Memory B cell (primary cell): ENCODE measurements around the gene SIK1.

Experiments
- ATAC-seq: fragments of 150-1000 bp; cut with Tn5 transposase; 2 replicates; pipeline ENCODE4 v1.10.0; 2021; ENCODE audit warnings: low read depth, mild to moderate bottlenecking, moderate library complexity
- DNase-seq, 2 donors: peaks; one replicate each; pipeline ENCODE4 v3.0.0; 2022; ENCODE audit warnings: low spot score in 2 of 2
- H3K27ac Mint-ChIP-seq: one replicate; pipeline ENCODE4 v1.8.0; 2022; ENCODE audit warnings: mild to moderate bottlenecking, moderate library complexity, mixed read lengths
- H3K27me3 Mint-ChIP-seq: one replicate; pipeline ENCODE4 v1.8.0; 2022; ENCODE audit warnings: mixed read lengths
- H3K36me3 Mint-ChIP-seq: one replicate; pipeline ENCODE4 v1.8.0; 2022; ENCODE audit warnings: mild to moderate bottlenecking, mixed read lengths
- H3K4me1 Mint-ChIP-seq: one replicate; pipeline ENCODE4 v1.8.0; 2022; ENCODE audit warnings: mixed read lengths
- H3K4me3 Mint-ChIP-seq: one replicate; pipeline ENCODE4 v1.8.0; 2022; ENCODE audit warnings: mild to moderate bottlenecking, moderate library complexity, mixed read lengths
- H3K9me3 Mint-ChIP-seq: one replicate; pipeline ENCODE4 v1.8.0; 2022; ENCODE audit warnings: mixed read lengths

SIK1 gene

GRCh38 chr21:43370888-43371570, 55.9 kb downstream of the SIK1 start:
- no peaks in the 10 kb centered on the region for H3K36me3 Mint-ChIP-seq
- ATAC-seq (no peak), DNase-seq (no peak)
- no peaks in the 10 kb centered on the region for H3K27me3 Mint-ChIP-seq
- no peak overlapping the region for H3K4me3 Mint-ChIP-seq
- no peaks in the 10 kb centered on the region for H3K9me3 Mint-ChIP-seq
- H3K27ac Mint-ChIP-seq, result peak overlapping the region; percentile 69
- peaks cover 34% of the 10 kb centered on the region for H3K4me1 Mint-ChIP-seq

- peak overlapping the region; percentile 69 for H3K27ac Mint-ChIP-seq
- no peaks in the 10 kb centered on the region for H3K9me3 Mint-ChIP-seq
- H3K27me3 Mint-ChIP-seq, result no peaks in the 10 kb centered on the region
- ATAC-seq, result peak; percentile 82
- H3K36me3 Mint-ChIP-seq, result no peaks in the 10 kb centered on the region
- H3K4me3 Mint-ChIP-seq, result peak overlapping the region; percentile 44
- peak in 1 of 2 donors; percentile 59 for DNase-seq
- H3K4me1 Mint-ChIP-seq, result peaks cover 34% of the 10 kb centered on the region
These were observed 56.8 kb downstream of the SIK1 start for GRCh38 chr21:43370091-43370658.

- Mint-ChIP-seq H3K36me3 (no peaks in the 10 kb centered on the region), H3K4me1 (peaks cover 34% of the 10 kb centered on the region), H3K9me3 (no peaks in the 10 kb centered on the region), H3K27me3 (no peaks in the 10 kb centered on the region), H3K27ac (peak overlapping the region; percentile 90), H3K4me3 (peak overlapping the region; percentile 44)
- ATAC-seq, result no peak
- DNase-seq, result no peak
These were observed 57.3 kb downstream of the SIK1 start for GRCh38 chr21:43369596-43370090.

DNA sequence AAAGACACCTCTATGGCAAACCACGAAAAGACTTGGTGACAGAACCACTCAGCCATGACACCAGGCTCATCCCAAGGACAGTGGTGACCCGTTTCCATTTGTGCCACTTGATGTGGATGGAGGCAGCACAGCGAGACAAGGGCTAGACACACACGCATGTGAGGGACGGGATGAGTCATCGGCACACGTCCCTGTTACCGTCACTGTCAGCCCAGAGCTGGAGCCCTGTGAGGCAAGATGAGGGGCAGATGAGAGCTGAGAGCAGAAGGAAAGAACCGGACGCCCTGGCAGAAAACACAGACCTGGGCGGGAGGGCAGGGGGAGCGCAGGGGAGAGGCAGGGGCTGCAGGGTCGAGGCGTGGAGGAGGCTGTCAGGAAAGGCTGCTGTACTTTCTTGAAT, 57.8 kb downstream of the SIK1 start:
- peaks cover 34% of the 10 kb centered on the region for H3K4me1 Mint-ChIP-seq
- peak overlapping the region; percentile 55 for H3K4me3 Mint-ChIP-seq
- no peaks in the 10 kb centered on the region for H3K9me3 Mint-ChIP-seq
- DNase-seq (no peak), ATAC-seq (peak; percentile 72)
- no peaks in the 10 kb centered on the region for H3K36me3 Mint-ChIP-seq
- peak overlapping the region; percentile 90 for H3K27ac Mint-ChIP-seq
- H3K27me3 Mint-ChIP-seq, result no peaks in the 10 kb centered on the region

DNA sequence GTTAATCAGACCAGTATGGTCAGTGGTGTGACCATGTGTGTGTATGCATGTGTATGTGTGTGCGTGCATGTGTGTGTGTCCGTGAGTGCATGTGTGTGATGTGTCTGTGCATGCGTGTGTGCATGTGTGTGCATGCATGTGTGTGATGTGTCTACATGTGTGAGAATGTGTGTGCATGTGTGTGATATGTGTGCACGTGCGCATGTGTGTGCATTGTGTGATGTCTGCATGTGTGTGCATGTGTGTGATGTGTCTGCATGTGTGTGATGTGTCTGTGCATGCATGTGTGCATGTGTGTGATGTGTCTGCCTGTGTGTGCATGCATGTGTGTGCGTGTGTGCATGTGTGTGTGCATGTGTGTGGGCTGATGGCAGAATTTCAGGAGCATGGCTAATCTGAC, 58.2 kb downstream of the SIK1 start:
- no peaks in the 10 kb centered on the region for H3K36me3 Mint-ChIP-seq
- ATAC-seq (no peak), DNase-seq (no peak)
- H3K27ac Mint-ChIP-seq, result peak overlapping the region; percentile 90
- H3K4me3 Mint-ChIP-seq, result no peak overlapping the region
- H3K9me3 Mint-ChIP-seq, result no peaks in the 10 kb centered on the region
- H3K4me1 Mint-ChIP-seq, result peaks cover 34% of the 10 kb centered on the region
- no peaks in the 10 kb centered on the region for H3K27me3 Mint-ChIP-seq

- no peaks in the 10 kb centered on the region for H3K9me3 Mint-ChIP-seq
- H3K27ac Mint-ChIP-seq, result peak overlapping the region; percentile 68
- H3K36me3 Mint-ChIP-seq, result no peaks in the 10 kb centered on the region
- no peak for DNase-seq
- H3K4me1 Mint-ChIP-seq, result peaks cover 38% of the 10 kb centered on the region
- H3K4me3 Mint-ChIP-seq, result peak overlapping the region; percentile 18
- no peak for ATAC-seq
- H3K27me3 Mint-ChIP-seq, result no peaks in the 10 kb centered on the region
These were observed 59.1 kb downstream of the SIK1 start for GRCh38 chr21:43367859-43368258.

DNA sequence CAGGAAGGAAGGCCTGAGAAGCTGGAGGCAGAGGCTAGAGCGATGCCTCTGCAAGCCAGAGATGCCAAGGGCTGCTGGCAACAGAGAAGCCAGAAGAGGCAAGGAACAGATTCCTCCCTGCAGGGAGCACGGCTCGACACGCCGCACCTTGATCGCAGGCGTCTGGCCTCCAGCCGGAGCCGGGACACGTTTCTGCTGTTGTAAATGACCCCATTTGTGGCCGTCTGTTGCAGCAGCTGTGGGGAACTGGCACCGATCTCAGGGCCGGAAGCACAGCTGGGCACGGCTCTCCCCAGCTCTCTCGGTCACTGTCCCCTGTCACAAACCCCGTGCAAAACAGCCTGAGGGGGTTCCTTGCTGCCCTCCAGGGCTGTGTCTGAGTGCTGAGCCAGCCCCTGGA, 59.6 kb downstream of the SIK1 start:
- Mint-ChIP-seq H3K4me3 (no peak overlapping the region), H3K27me3 (no peaks in the 10 kb centered on the region), H3K4me1 (peaks cover 40% of the 10 kb centered on the region), H3K27ac (peak overlapping the region; percentile 82), H3K36me3 (no peaks in the 10 kb centered on the region), H3K9me3 (no peaks in the 10 kb centered on the region)
- no peak for ATAC-seq
- DNase-seq, result no peak

DNA sequence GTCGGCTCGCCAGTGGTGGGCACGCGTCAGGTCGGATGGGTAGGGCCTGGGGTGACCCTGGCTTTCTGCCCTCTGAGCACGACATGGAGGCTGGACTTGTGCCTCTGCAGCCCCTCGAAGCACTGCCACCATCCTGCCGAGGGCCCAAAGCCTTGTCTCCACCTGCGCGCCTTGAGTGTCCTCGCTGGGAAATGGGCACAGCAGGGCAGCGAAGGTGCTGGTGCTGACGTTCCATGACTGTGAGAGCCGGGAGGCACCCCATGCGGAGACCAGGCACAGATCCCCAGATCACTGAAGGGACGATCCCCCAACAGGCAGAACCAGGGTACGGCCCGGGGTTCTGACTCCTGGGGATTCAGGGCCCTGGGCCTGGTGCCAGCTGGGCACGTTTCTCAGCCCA, 60.3 kb downstream of the SIK1 start:
- no peaks in the 10 kb centered on the region for H3K27me3 Mint-ChIP-seq
- ATAC-seq (no peak), DNase-seq (no peak)
- no peaks in the 10 kb centered on the region for H3K9me3 Mint-ChIP-seq
- H3K27ac Mint-ChIP-seq, result peak overlapping the region; percentile 82
- H3K4me3 Mint-ChIP-seq, result no peak overlapping the region
- peaks cover 44% of the 10 kb centered on the region for H3K4me1 Mint-ChIP-seq
- no peaks in the 10 kb centered on the region for H3K36me3 Mint-ChIP-seq

GRCh38 chr21:43365611-43366426, 61.1 kb downstream of the SIK1 start:
- DNase-seq, result no peak
- Mint-ChIP-seq H3K27me3 (no peaks in the 10 kb centered on the region), H3K4me3 (no peak overlapping the region), H3K36me3 (no peaks in the 10 kb centered on the region), H3K27ac (peak overlapping the region; percentile 67), H3K4me1 (peaks cover 43% of the 10 kb centered on the region), H3K9me3 (no peaks in the 10 kb centered on the region)
- no peak for ATAC-seq

DNA sequence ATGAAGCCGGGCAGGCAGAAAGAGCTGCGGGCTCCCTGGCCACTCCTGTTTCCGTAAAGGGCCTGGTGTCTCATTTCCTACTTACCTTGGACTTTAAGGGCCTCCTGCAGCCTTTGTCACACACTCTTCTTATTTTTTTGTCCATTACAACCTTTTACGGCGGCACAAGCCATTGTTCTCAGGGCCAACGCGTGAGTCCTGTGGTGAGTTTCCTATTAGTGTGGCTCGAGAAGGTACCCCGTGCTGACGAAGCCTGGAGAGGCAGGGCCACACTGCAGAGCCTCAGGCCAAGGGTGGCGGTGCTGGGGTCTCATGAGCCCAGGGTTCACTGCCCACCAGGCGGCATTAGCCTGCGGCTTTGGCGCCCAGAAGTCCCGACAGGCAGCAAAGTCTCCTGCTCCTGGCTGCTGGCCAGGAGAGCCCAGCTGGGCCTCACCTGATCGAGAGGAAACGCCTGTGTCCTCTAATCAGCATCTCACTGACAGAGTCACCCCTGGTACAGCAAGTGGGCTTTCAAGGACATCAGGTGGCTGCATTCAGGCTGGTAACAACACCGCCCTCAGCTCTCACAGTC, 62.0 kb downstream of the SIK1 start:
- no peaks in the 10 kb centered on the region for H3K27me3 Mint-ChIP-seq
- no peaks in the 10 kb centered on the region for H3K36me3 Mint-ChIP-seq
- H3K27ac Mint-ChIP-seq, result peak overlapping the region; percentile 67
- no peak for ATAC-seq
- no peaks in the 10 kb centered on the region for H3K9me3 Mint-ChIP-seq
- H3K4me3 Mint-ChIP-seq, result no peak overlapping the region
- no peak for DNase-seq
- H3K4me1 Mint-ChIP-seq, result peaks cover 37% of the 10 kb centered on the region
